DLD1 (cell line): ENCODE results near the gene WAS.
"Not testable (repeated sequence)": the region's sequence is repeated elsewhere in the genome, so short reads cannot be mapped to it uniquely, and the experiment has no call there.

Experiments used
- in situ Hi-C: cut with HindIII; loops from 2 replicates; pipeline ENCODE4 v1.10.0; 2017; ENCODE audit warnings: low sequenced_read_pairs

The WAS gene

GRCh38 chrX:48683411-48683982 lies at the start of gene WAS:
TSS of gene WAS (plus strand) at chrX:48683799. CDS start at chrX:48683854, 55 bp downstream.
- in situ Hi-C loops, result no loop called here

- in situ Hi-C loops, result no loop called here
These were observed 47.3 kb upstream of the WAS start for GRCh38 chrX:48636301-48636700.

- in situ Hi-C loops, result no loop called here
These were observed 46.8 kb upstream of the WAS start for GRCh38 chrX:48636776-48637175.

GRCh38 chrX:48645669-48646068 lies 37.9 kb upstream of the WAS start:
- in situ Hi-C loops, result no loop called here

GRCh38 chrX:48648336-48648751 lies 35.3 kb upstream of the WAS start:
- in situ Hi-C loops, result no loop called here

GRCh38 chrX:48649102-48649501 lies 34.5 kb upstream of the WAS start:
- in situ Hi-C loops, result no loop called here

GRCh38 chrX:48652055-48652579 lies 31.5 kb upstream of the WAS start:
- in situ Hi-C loops, result not testable (repeated sequence)

GRCh38 chrX:48654746-48655145 lies 28.9 kb upstream of the WAS start:
- in situ Hi-C loops, result not testable (repeated sequence)

- in situ Hi-C loops, result not testable (repeated sequence)
These were observed 23.9 kb upstream of the WAS start for GRCh38 chrX:48659686-48660085.

GRCh38 chrX:48663241-48663640 lies 20.4 kb upstream of the WAS start:
- in situ Hi-C loops, result no loop called here

- in situ Hi-C loops, result no loop called here
These were observed 19.4 kb upstream of the WAS start for GRCh38 chrX:48664156-48664555.

GRCh38 chrX:48665991-48666390 lies 17.6 kb upstream of the WAS start:
- in situ Hi-C loops, result no loop called here

- in situ Hi-C loops, result no loop called here
These were observed 16.9 kb upstream of the WAS start for GRCh38 chrX:48666649-48667048.

- in situ Hi-C loops, result no loop called here
These were observed 16.1 kb upstream of the WAS start for GRCh38 chrX:48667509-48667908.

GRCh38 chrX:48668187-48668586 lies 15.4 kb upstream of the WAS start:
- in situ Hi-C loops, result not testable (repeated sequence)

- in situ Hi-C loops, result no loop called here
These were observed 7.3 kb upstream of the WAS start for GRCh38 chrX:48676106-48676892.

GRCh38 chrX:48676893-48677270 lies 6.7 kb upstream of the WAS start:
- in situ Hi-C loops, result no loop called here

GRCh38 chrX:48677516-48677915 lies 6.1 kb upstream of the WAS start:
- in situ Hi-C loops, result no loop called here

- in situ Hi-C loops, result not testable (repeated sequence)
These were observed 3.1 kb upstream of the WAS start for GRCh38 chrX:48680467-48680866.

GRCh38 chrX:48680925-48681324 lies 2.7 kb upstream of the WAS start:
- in situ Hi-C loops, result not testable (repeated sequence)

- in situ Hi-C loops, result no loop called here
These were observed 1.9 kb upstream of the WAS start for GRCh38 chrX:48681539-48682183.

- in situ Hi-C loops, result not testable (repeated sequence)
These were observed 804 bp upstream of the WAS start for GRCh38 chrX:48682795-48683194.
